HEK293 (cell line): ENCODE data around the gene DSCAM.

Experiments used
- CTCF ChIP-seq: fragments of 450-650 bp; formaldehyde crosslinking; IDR thresholded peaks from 2 replicates; pipeline ENCODE4 v1.5.1; 2016; ENCODE audit warnings: missing biosample characterization, missing genetic modification characterization
- MEIS1 ChIP-seq: sonication (generic); formaldehyde crosslinking; IDR thresholded peaks from 2 replicates; pipeline ENCODE4 v1.8.1; 2022; ENCODE audit warnings: missing genetic modification reagents, mild to moderate bottlenecking, borderline replicate concordance
- PBX3 ChIP-seq: sonication (generic); formaldehyde crosslinking; IDR thresholded peaks from 2 replicates; pipeline ENCODE4 v1.8.1; 2022; ENCODE audit warnings: mild to moderate bottlenecking, moderate library complexity, missing genetic modification reagents
- REST ChIP-seq: fragments of 450-650 bp; formaldehyde crosslinking; IDR thresholded peaks from 2 replicates; pipeline ENCODE4 v1.5.1; 2016; ENCODE audit warnings: missing biosample characterization, missing genetic modification characterization
- ZEB2 ChIP-seq: fragments of 450-650 bp; formaldehyde crosslinking; IDR thresholded peaks from 2 replicates; pipeline ENCODE4 v1.5.1; 2016; ENCODE audit warnings: missing biosample characterization, missing genetic modification characterization
- ZNF16 ChIP-seq: fragments of 450-650 bp; formaldehyde crosslinking; IDR thresholded peaks from 2 replicates; pipeline ENCODE4 v1.5.1; 2016; ENCODE audit warnings: low read depth, missing biosample characterization, missing genetic modification characterization
- ZNF274 ChIP-seq, 2 experiments: fragments of 200-500 bp in 1 of 2; fragments of 450-650 bp in 1 of 2; sonication (Bioruptor generic) in 1 of 2; formaldehyde crosslinking in 1 of 2; IDR thresholded peaks; 2 replicates each; pipeline versions ENCODE4 v1.5.1 to v1.6.1; 2014 to 2016; ENCODE audit warnings: borderline replicate concordance in 1 of 2, inconsistent platforms in 1 of 2, low read length in 1 of 2, missing biosample characterization in 1 of 2, missing genetic modification characterization in 1 of 2
- ZNF391 ChIP-seq: fragments of 450-650 bp; formaldehyde crosslinking; IDR thresholded peaks from 2 replicates; pipeline ENCODE4 v1.5.1; 2016; ENCODE audit warnings: low read depth, missing biosample characterization, missing genetic modification characterization, borderline replicate concordance
- ZNF707 ChIP-seq: fragments of 450-650 bp; formaldehyde crosslinking; IDR thresholded peaks from 2 replicates; pipeline ENCODE4 v1.5.1; 2016; ENCODE audit warnings: missing biosample characterization, missing genetic modification characterization
- ZNF776 ChIP-seq: fragments of 450-650 bp; formaldehyde crosslinking; IDR thresholded peaks from 2 replicates; pipeline ENCODE4 v1.5.0; 2017; ENCODE audit warnings: missing biosample characterization, missing genetic modification characterization, borderline replicate concordance

DNA sequence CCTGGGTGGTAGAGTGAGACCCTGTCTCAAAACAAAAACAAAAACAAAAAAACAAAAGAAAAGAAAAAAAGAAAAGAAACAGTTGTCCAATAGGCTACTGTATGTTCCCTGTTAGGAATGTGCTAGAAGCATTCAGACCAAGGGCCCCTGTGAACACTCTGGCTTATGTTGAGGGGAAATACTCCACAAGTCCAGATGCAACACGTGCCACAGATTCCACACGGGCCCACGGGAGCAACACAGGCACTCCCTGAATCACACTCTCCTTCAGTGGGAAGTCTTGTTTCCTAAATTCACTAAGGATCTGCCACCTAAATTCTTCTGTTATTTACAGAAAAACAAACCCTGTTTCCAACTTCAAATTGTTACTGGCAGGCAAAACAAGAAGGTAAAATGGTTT, 688.6 kb downstream of the DSCAM start:
- TF ChIP-seq CTCF (tag by site-specific recombination) (no peak), PBX3 (CRISPR knock-in tag) (no peak), ZNF776 (tag by site-specific recombination) (no peak), ZNF707 (tag by site-specific recombination) (no peak), REST (tag by site-specific recombination) (no peak), ZNF16 (tag by site-specific recombination) (no peak), MEIS1 (CRISPR knock-in tag) (no peak), ZNF274 (IDR thresholded peaks at IDR 0.05; ENCODE audit: low read length) (no peak), ZNF274 (tag by site-specific recombination; IDR thresholded peaks at IDR 0.05; ENCODE audit: borderline replicate concordance) (no peak), ZNF391 (tag by site-specific recombination) (no peak), ZEB2 (no peak)
